SK-N-SH treated with all-trans-retinoic acid at 6 μM for 48 hours (cell line): Measurements from ENCODE around the gene TLE4.

Experiments used
- ARNTL ChIP-seq: fragments of 450-650 bp; formaldehyde crosslinking; IDR thresholded peaks from 2 replicates; pipeline ENCODE4 v1.5.0; 2020; ENCODE audit warnings: low read depth, mild to moderate bottlenecking, moderate library complexity, borderline replicate concordance
- OSR1 ChIP-seq: fragments of 250-450 bp; sonication (Bioruptor Pico); IDR thresholded peaks from 2 replicates; pipeline ENCODE4 v1.8.0; 2022; ENCODE audit warnings: moderate library complexity, mild to moderate bottlenecking, inconsistent platforms
- PPARA ChIP-seq: fragments of 250-450 bp; sonication (Bioruptor Pico); IDR thresholded peaks from 2 replicates; pipeline ENCODE4 v1.5.0; 2020; ENCODE audit warnings: mild to moderate bottlenecking, borderline replicate concordance
- TOX ChIP-seq: fragments of 250-450 bp; sonication (Bioruptor Pico); IDR thresholded peaks from 2 replicates; pipeline ENCODE4 v1.8.0; 2021; ENCODE audit warnings: mild to moderate bottlenecking, moderate library complexity, borderline replicate concordance
- ZFP3 ChIP-seq: fragments of 250-450 bp; sonication (Bioruptor Pico); IDR thresholded peaks from 2 replicates; pipeline ENCODE4 v1.5.0; 2020; ENCODE audit warnings: mild to moderate bottlenecking, moderate library complexity
- ZFP30 ChIP-seq: fragments of 450-650 bp; formaldehyde crosslinking; IDR thresholded peaks from 2 replicates; pipeline ENCODE4 v1.5.0; 2022; ENCODE audit warnings: mild to moderate bottlenecking, moderate library complexity
- ZNF8 ChIP-seq: fragments of 450-650 bp; formaldehyde crosslinking; IDR thresholded peaks from 2 replicates; pipeline ENCODE4 v1.5.0; 2020; ENCODE audit warnings: mild to moderate bottlenecking, moderate library complexity
- TF ChIP-seq, protein P1 (sequence below): fragments of 250-450 bp; sonication (Bioruptor Pico); IDR thresholded peaks from 2 replicates; pipeline ENCODE4 v1.5.1; 2020; ENCODE audit warnings: low read depth, mild to moderate bottlenecking, moderate library complexity

DNA sequence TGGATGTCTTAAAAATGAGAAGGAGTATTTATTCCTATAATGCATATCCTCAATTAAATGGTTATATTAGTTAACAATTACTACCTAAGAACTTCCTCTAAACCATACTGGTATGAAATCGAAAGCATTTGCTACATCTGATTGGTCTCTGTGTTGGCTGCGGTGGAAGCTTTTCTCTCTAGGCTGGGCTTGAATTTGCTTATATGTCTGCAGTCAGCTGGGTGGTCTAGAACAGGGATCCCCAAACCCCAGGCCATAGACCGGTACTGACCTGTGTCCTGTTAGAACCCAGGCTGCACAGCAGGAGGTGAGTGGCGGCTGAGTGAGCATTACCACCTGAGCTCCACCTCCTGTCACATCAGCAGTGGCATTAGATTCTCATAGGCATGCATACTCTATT lies 112.3 kb downstream of the TLE4 start:
- TF ChIP-seq, protein P1, sequence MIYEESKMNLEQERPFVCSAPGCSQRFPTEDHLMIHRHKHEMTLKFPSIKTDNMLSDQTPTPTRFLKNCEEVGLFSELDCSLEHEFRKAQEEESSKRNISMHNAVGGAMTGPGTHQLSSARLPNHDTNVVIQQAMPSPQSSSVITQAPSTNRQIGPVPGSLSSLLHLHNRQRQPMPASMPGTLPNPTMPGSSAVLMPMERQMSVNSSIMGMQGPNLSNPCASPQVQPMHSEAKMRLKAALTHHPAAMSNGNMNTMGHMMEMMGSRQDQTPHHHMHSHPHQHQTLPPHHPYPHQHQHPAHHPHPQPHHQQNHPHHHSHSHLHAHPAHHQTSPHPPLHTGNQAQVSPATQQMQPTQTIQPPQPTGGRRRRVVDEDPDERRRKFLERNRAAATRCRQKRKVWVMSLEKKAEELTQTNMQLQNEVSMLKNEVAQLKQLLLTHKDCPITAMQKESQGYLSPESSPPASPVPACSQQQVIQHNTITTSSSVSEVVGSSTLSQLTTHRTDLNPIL (CRISPR knock-in tag) = no peak
- TF ChIP-seq ZFP3 (CRISPR knock-in tag) (no peak), OSR1 (CRISPR knock-in tag) (no peak), PPARA (CRISPR knock-in tag) (no peak), TOX (CRISPR knock-in tag) (no peak), ARNTL (CRISPR knock-in tag) (no peak), ZNF8 (no peak), ZFP30 (CRISPR knock-in tag) (no peak)
